ENCODE measurements around the gene TBC1D16. TPM values are rescaled to one million over a fixed set of nuclear protein-coding genes. Genes with fewer than 3 reads are reported as not detected.

Gene TBC1D16
- total and polyA plus RNA-seq, 4 donors: 7.3 to 48.5 (median 16.5) TPM

DNA sequence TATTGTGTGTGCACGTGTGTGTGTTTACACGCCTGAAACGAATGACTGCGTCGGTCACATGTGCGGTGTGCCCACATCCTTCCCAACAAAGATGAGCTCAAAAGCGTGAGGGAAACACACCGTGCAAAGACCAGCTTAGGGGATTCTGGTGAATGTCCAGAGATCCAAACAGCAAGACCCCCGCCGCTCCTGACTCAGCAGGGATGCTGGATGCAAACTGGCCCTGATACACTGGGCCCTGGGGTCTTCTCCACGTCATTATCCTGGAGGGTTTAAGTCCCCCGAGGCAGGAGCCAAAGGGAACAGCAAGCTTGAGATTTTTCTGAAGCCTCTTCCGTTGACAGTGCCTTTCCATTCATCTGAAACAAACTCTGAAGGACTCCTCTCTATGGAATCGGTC, 59.2 kb downstream of the TBC1D16 start:
- H3K27me3 ChIP-seq (ENCODE audit: control insufficient read depth in 3 of 3, insufficient read depth in 3 of 3, low read length in 2 of 3): no peaks in the 10 kb centered on the region
- no peaks in the 10 kb centered on the region for H3K9me3 ChIP-seq (ENCODE audit: control insufficient read depth in 4 of 4, insufficient read depth in 3 of 4, low read length in 3 of 4)
- H3K4me3 ChIP-seq: no peak overlapping the region
- no peak overlapping the region for H3K9ac ChIP-seq (ENCODE audit: insufficient read depth in 1 of 2, low read length in 2 of 2)
- peaks cover 0 to 8% (median 0%) of the 10 kb centered on the region in 5 donors for H3K4me1 ChIP-seq (ENCODE audit: control insufficient read depth in 5 of 5, insufficient read depth in 5 of 5, low read length in 5 of 5)
- WGBS, 2 donors: 93 to 94% methylated on average over 14 of the region's 14 CpGs
- ATAC-seq (ENCODE audit: insufficient read depth, low FRiP score) (no peak), DNase-seq (no peak)
- TF ChIP-seq, protein P1, sequence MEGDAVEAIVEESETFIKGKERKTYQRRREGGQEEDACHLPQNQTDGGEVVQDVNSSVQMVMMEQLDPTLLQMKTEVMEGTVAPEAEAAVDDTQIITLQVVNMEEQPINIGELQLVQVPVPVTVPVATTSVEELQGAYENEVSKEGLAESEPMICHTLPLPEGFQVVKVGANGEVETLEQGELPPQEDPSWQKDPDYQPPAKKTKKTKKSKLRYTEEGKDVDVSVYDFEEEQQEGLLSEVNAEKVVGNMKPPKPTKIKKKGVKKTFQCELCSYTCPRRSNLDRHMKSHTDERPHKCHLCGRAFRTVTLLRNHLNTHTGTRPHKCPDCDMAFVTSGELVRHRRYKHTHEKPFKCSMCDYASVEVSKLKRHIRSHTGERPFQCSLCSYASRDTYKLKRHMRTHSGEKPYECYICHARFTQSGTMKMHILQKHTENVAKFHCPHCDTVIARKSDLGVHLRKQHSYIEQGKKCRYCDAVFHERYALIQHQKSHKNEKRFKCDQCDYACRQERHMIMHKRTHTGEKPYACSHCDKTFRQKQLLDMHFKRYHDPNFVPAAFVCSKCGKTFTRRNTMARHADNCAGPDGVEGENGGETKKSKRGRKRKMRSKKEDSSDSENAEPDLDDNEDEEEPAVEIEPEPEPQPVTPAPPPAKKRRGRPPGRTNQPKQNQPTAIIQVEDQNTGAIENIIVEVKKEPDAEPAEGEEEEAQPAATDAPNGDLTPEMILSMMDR (IDR thresholded peaks at IDR 0.05; ENCODE audit: control extremely low read depth, extremely low read depth): no peak
- peaks cover 0 to 14% (median 0%) of the 10 kb centered on the region in 4 donors for H3K36me3 ChIP-seq (ENCODE audit: control insufficient read depth in 4 of 4, insufficient read depth in 4 of 4, low read length in 4 of 4)
- H3K27ac ChIP-seq (ENCODE audit: low read depth in 1 of 2, low read length in 1 of 2): no peak overlapping the region

GRCh38 chr17:79975498-79976134, 60.1 kb downstream of the TBC1D16 start:
- DNase-seq: no peak
- TF ChIP-seq, protein P1 (IDR thresholded peaks at IDR 0.05; ENCODE audit: control extremely low read depth, extremely low read depth): no peak
- H3K36me3 ChIP-seq (ENCODE audit: control insufficient read depth in 4 of 4, insufficient read depth in 4 of 4, low read length in 4 of 4): peaks cover 0 to 14% (median 0%) of the 10 kb centered on the region in 4 donors
- no peak overlapping the region for H3K4me3 ChIP-seq
- ATAC-seq (ENCODE audit: insufficient read depth, low FRiP score): no peak
- H3K27ac ChIP-seq (ENCODE audit: low read depth in 1 of 2, low read length in 1 of 2): no peak overlapping the region
- H3K27me3 ChIP-seq (ENCODE audit: control insufficient read depth in 3 of 3, insufficient read depth in 3 of 3, low read length in 2 of 3): no peaks in the 10 kb centered on the region
- WGBS, 2 donors: 91 to 94% methylated on average over 20 of the region's 20 CpGs
- peaks cover 0 to 8% (median 0%) of the 10 kb centered on the region in 5 donors for H3K4me1 ChIP-seq (ENCODE audit: control insufficient read depth in 5 of 5, insufficient read depth in 5 of 5, low read length in 5 of 5)
- no peaks in the 10 kb centered on the region for H3K9me3 ChIP-seq (ENCODE audit: control insufficient read depth in 4 of 4, insufficient read depth in 3 of 4, low read length in 3 of 4)
- H3K9ac ChIP-seq (ENCODE audit: insufficient read depth in 1 of 2, low read length in 2 of 2): no peak overlapping the region

DNA sequence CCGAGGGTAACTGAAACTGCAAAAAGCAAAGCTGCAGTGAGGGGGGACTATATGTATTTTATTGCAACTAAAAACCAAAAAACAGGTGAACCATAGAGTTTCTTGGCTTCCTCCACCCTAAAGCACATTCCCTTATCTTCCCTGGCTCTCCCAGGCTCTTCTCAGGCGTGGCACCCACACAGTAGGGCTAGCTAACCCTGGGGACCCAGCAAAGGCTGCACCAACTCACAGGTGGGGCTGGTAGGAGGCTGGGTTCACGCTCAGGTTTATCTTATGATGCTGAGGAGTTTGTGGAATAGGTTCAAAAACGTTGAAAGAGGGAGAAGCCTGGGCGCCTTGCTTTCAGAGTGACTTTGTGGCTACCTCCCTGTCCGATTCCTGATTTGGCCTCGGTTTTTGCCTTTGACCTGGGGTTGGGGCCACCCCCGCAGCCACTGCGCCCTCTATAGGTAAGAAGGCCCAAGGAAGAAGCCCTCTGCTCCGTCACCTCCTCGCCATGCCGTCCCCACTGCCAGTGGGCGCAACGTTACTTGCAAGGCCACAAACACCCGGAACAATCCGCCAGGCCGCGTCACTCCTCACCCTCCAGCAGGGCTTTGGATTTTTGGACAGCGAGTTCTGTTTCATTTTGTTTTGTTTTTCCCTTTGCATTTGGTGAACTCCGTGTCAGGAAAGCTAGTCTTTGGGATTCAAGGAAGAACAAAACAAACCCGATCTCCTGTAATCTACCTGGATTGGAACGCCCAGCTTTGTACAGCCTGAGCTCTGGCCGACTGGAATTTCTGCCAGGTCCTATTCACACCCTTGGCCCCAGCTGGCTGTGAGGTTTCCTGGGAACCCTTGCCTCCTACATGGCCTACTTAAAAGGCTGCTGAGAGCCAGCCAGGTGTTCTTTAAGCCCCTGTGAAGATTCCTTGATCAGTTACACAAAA, 60.8 kb downstream of the TBC1D16 start:
- peaks cover 0 to 8% (median 0%) of the 10 kb centered on the region in 5 donors for H3K4me1 ChIP-seq (ENCODE audit: control insufficient read depth in 5 of 5, insufficient read depth in 5 of 5, low read length in 5 of 5)
- no peak for ATAC-seq (ENCODE audit: insufficient read depth, low FRiP score)
- 80 to 82% methylated on average over 23 of the region's 23 CpGs for WGBS, 2 donors
- no peaks in the 10 kb centered on the region for H3K9me3 ChIP-seq (ENCODE audit: control insufficient read depth in 4 of 4, insufficient read depth in 3 of 4, low read length in 3 of 4)
- H3K36me3 ChIP-seq (ENCODE audit: control insufficient read depth in 4 of 4, insufficient read depth in 4 of 4, low read length in 4 of 4): peaks cover 0 to 14% (median 0%) of the 10 kb centered on the region in 4 donors
- TF ChIP-seq, protein P1 (IDR thresholded peaks at IDR 0.05; ENCODE audit: control extremely low read depth, extremely low read depth): no peak
- no peaks in the 10 kb centered on the region for H3K27me3 ChIP-seq (ENCODE audit: control insufficient read depth in 3 of 3, insufficient read depth in 3 of 3, low read length in 2 of 3)
- peak overlapping the region in 1 of 2 donors; percentile 2 for H3K9ac ChIP-seq (ENCODE audit: insufficient read depth in 1 of 2, low read length in 2 of 2)
- no peak overlapping the region for H3K27ac ChIP-seq (ENCODE audit: low read depth in 1 of 2, low read length in 1 of 2)
- no peak overlapping the region for H3K4me3 ChIP-seq
- no peak for DNase-seq

Measured in lung (tissue), 12 donors.